Stomach (tissue), 4 donors: Measurements from ENCODE around the gene ADCY4.

Experiments
- CTCF ChIP-seq, 7 experiments: fragments of 450-650 bp in 4 of 7; fragments of 200-600 bp in 3 of 7; sonication (generic) in 3 of 7; IDR thresholded peaks; one replicate each; pipeline ENCODE4 v1.5.1; 2016 to 2019; ENCODE audit warnings: antibody characterized with exemption in 7 of 7, control low read depth in 2 of 7, mild to moderate bottlenecking in 1 of 7
- POLR2A ChIP-seq, 4 donors: fragments of 450-650 bp; IDR thresholded peaks; one replicate each; pipeline ENCODE4 v1.6.1; 2016; ENCODE audit warnings: antibody characterized with exemption in 4 of 4, control low read depth in 2 of 4, mild to moderate bottlenecking in 1 of 4, moderate library complexity in 1 of 4

- TF ChIP-seq POLR2A (IDR thresholded peaks at IDR 0.05) (no peak), CTCF (IDR thresholded peaks at IDR 0.05) (no peak)
These were observed 52.1 kb downstream of the ADCY4 start for GRCh38 chr14:24282736-24283135.
